ENCODE measurements around the gene NR3C2. TPM values are rescaled to one million over a fixed set of nuclear protein-coding genes. Genes with fewer than 3 reads are reported as not detected.

The NR3C2 gene
- total and polyA plus RNA-seq, 2 of the 4 experiments (the other 2 are of a cell fraction): 1.1 to 2.3 TPM

GRCh38 chr4:148224476-148224875 lies 217.7 kb downstream of the NR3C2 start:
- no peak overlapping the region for H2AK5ac ChIP-seq (ENCODE audit: low read depth, low read length)
- BruUV-seq (replicated peaks): no TSS peak
- H3K56ac ChIP-seq (ENCODE audit: extremely low read depth, insufficient read depth, low read length): no peak overlapping the region
- no peaks in the 10 kb centered on the region for H3K36me3 ChIP-seq (ENCODE audit: control insufficient read depth, insufficient read depth, low read length)
- H3K9ac ChIP-seq (ENCODE audit: low read depth, low read length): no peak overlapping the region
- H4K20me1 ChIP-seq (ENCODE audit: insufficient read depth, low read length): no peaks in the 10 kb centered on the region
- intact Hi-C loops (cut with micrococcal nuclease) (no loop called here), dilution Hi-C loops (cut with HindIII; ENCODE audit: low sequenced_read_pairs, unreplicated experiment) (no loop called here), in situ Hi-C loops (cut with MboI; ENCODE audit: low sequenced_read_pairs) (no loop called here)
- ChIA-PET CTCF (interaction anchor here (0.6 to 1.5 kb wide), 2 partner anchors 9 to 288 kb away, joined by 4 to 6 read pairs; no protein-coding TSS in a partner anchor), POLR2A (ENCODE audit: unreplicated experiment) (no interaction called here)
- H2AFZ ChIP-seq (replicated peaks; ENCODE audit: low read length, poor library complexity): no peak overlapping the region
- TF ChIP-seq ELK1 (IDR thresholded peaks at IDR 0.05; ENCODE audit: borderline replicate concordance, low read depth, low read length): no peak
- TF ChIP-seq MXI1 (IDR thresholded peaks at IDR 0.05; ENCODE audit: borderline replicate concordance, low read depth, low read length): no peak
- no peak for TF ChIP-seq CEBPB (IDR thresholded peaks at IDR 0.05; ENCODE audit: low read depth, low read length)
- TF ChIP-seq CHD1 (IDR thresholded peaks at IDR 0.05; ENCODE audit: low read depth, low read length): no peak
- TF ChIP-seq USF2 (IDR thresholded peaks at IDR 0.05; ENCODE audit: low read depth, low read length): no peak
- no peak for TF ChIP-seq MAFK (IDR thresholded peaks at IDR 0.05; ENCODE audit: low read depth, low read length)
- no peak for TF ChIP-seq CTCF (conservative IDR thresholded peaks at IDR 0.05; ENCODE audit: low read depth, low read length)
- TF ChIP-seq RAD21 (IDR thresholded peaks at IDR 0.05; ENCODE audit: low read length): no peak
- TF ChIP-seq BHLHE40 (IDR thresholded peaks at IDR 0.05; ENCODE audit: low read depth, low read length): no peak
- no peak for TF ChIP-seq NFE2L2 (IDR thresholded peaks at IDR 0.05; ENCODE audit: low read depth, low read length)
- TF ChIP-seq MAZ (IDR thresholded peaks at IDR 0.05; ENCODE audit: borderline replicate concordance, low read depth, low read length): no peak
- TF ChIP-seq RCOR1 (IDR thresholded peaks at IDR 0.05; ENCODE audit: insufficient replicate concordance, low read length): no peak
- TF ChIP-seq POLR2A (IDR thresholded peaks at IDR 0.05; ENCODE audit: low read depth, low read length): no peak
- TF ChIP-seq RFX5 (IDR thresholded peaks at IDR 0.05; ENCODE audit: low read depth, low read length): no peak
- no peak for TF ChIP-seq FOS (IDR thresholded peaks at IDR 0.05; ENCODE audit: low read depth, low read length)
- TF ChIP-seq SMC3 (IDR thresholded peaks at IDR 0.05; ENCODE audit: low read depth, low read length): no peak
- no peaks in the 10 kb centered on the region for H3K9me3 ChIP-seq (ENCODE audit: control insufficient read depth, insufficient read depth, low read length)
- no peak overlapping the region for H2AK9ac ChIP-seq (replicated peaks; ENCODE audit: low read depth, low read length, poor library complexity)
- no peak overlapping the region for H3K4me2 ChIP-seq (ENCODE audit: low read depth, low read length)
- H2BK120ac ChIP-seq (ENCODE audit: low read depth, low read length): no peak overlapping the region
- no peak overlapping the region for H4K5ac ChIP-seq (ENCODE audit: low read depth, low read length)
- ATAC-seq (ENCODE audit: low read depth) (no peak), DNase-seq (no peak)
- WGBS, 2 experiments (ENCODE audit: extremely low coverage in 2 of 2, insufficient read length in 1 of 2): 0% methylated on average over 1 of the region's 3 CpGs; no CpG with 5 or more reads in 1 of the 2 experiments
- no peak overlapping the region for H4K8ac ChIP-seq (ENCODE audit: low read depth in 2 of 2, low read length in 2 of 2)
- H3K27me3 ChIP-seq (ENCODE audit: control insufficient read depth, insufficient read depth, low read length): no peaks in the 10 kb centered on the region
- H2BK20ac ChIP-seq (ENCODE audit: low read depth, low read length): no peak overlapping the region
- no peak overlapping the region for H2BK15ac ChIP-seq (ENCODE audit: low read depth, low read length)
- H3K23ac ChIP-seq (ENCODE audit: low read depth, low read length): no peak overlapping the region
- H3K27ac ChIP-seq (ENCODE audit: insufficient read depth, low read length): no peak overlapping the region
- no peaks in the 10 kb centered on the region for H3K4me1 ChIP-seq (ENCODE audit: control insufficient read depth, insufficient read depth, low read length)
- no peak overlapping the region for H2BK5ac ChIP-seq (ENCODE audit: low read depth, low read length, poor library complexity, severe bottlenecking)
- no peaks in the 10 kb centered on the region for H3K79me1 ChIP-seq (ENCODE audit: low read depth in 1 of 2, low read length in 2 of 2)
- no peak overlapping the region for H3K14ac ChIP-seq (replicated peaks; ENCODE audit: low read depth, low read length)
- H3K4ac ChIP-seq (ENCODE audit: low read depth, low read length): no peak overlapping the region
- no peak overlapping the region for H3K18ac ChIP-seq (ENCODE audit: low read depth, low read length)
- no peak overlapping the region for H4K91ac ChIP-seq (ENCODE audit: insufficient read depth, low read depth, low read length)
- H3K9me1 ChIP-seq (ENCODE audit: insufficient read depth, low read length): no peaks in the 10 kb centered on the region
- H3K4me3 ChIP-seq (ENCODE audit: insufficient read depth, low read depth, low read length): no peak overlapping the region

Measured in IMR-90 (cell line).